GM21447 (cell line): Measurements from ENCODE around the gene DACH1.
"Not testable (repeated sequence)": the region's sequence is repeated elsewhere in the genome, so short reads cannot be mapped to it uniquely, and the experiment has no call there.

ENCODE experiments used
- ATAC-seq: cut with Tn5 transposase; IDR thresholded peaks from one replicate; pipeline ENCODE4 v1.9.1; 2021; ENCODE audit not compliant: unreplicated experiment

Gene DACH1

DNA sequence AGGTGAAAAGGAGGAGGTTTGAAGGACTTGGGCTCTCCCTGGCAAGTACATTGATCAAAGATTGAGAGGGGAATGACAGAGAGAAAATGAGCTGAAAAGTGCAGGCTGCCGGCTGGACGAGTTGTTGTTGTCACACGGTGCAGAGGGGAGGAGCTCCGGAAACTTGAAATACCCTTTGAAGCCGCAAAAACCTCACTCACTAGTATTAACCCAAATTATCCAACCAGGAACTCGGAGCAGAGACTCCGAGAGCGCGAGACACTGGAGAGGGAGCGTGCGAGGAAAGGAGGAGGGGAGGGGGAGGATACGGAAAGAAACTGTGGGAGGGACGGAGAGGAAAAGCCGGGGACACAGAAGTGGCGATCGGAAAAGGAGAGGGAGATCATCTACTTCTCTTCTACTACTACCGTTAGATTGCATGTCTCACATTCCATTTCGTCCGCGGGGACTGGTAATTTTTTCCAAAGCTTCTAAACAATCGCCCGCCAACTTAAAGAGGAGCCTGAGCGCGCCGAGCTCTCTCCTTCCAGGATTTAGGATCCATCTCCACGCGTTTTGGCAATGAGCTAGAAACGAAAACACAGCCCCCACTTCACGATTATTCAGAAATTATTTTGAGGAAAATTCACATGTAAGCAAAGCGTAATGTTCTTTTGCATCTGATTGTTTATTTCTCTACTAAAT is at the start of gene DACH1:
Gene DACH1 (minus strand): TSS at position 74 of the 684 bp plus-strand sequence.
- ATAC-seq = peak; percentile 60

DNA sequence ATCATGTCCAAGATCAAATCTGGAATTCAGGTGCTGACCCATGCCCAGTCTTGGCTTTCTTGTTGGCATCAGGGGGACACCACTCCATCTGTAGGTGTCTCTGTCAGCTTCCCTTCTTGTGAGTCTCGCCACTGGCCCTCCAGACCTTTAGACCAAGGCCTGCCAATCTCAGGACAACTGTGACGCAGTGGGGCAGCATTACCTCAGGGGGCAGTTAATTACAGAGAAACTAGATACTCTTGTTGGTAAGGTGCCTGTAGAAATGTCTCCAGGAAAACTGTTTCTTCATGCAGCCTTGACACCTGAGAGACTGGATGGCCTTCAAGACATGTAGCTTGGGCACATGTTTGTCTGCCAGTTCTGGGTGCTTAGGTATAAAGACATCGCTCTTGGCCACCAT is 46.7 kb upstream of the DACH1 start:
- ATAC-seq = no peak

GRCh38 chr13:71912524-71912923 is 45.5 kb upstream of the DACH1 start:
- no peak for ATAC-seq

GRCh38 chr13:71906448-71906847 is 39.4 kb upstream of the DACH1 start:
- no peak for ATAC-seq

- no peak for ATAC-seq
Measured at GRCh38 chr13:71902676-71903075, 35.7 kb upstream of the DACH1 start.

- ATAC-seq = not testable (repeated sequence)
Measured at GRCh38 chr13:71893506-71893905, 26.5 kb upstream of the DACH1 start.

DNA sequence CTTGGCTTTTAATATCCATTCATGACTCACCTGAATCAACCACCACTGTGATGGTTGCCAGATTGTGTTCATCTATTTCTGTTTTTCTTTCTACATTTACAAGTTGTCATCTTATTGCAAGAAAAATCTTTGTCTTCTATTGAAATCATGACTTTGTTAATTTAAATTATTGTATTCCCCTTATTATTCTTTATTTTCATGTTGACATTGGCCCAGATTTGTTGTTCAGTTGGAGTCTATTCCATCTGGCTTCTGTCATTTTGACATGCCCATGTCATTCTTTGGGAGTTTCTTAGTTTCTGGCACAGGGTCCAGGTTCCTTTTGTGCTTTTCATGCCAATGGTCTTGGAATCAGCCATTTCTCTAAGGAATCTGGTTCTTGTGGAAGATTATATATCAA is 19.9 kb upstream of the DACH1 start:
- no peak for ATAC-seq

GRCh38 chr13:71882120-71882519 is 15.1 kb upstream of the DACH1 start:
- ATAC-seq = no peak

GRCh38 chr13:71880753-71881541 is 13.9 kb upstream of the DACH1 start:
- ATAC-seq = no peak

DNA sequence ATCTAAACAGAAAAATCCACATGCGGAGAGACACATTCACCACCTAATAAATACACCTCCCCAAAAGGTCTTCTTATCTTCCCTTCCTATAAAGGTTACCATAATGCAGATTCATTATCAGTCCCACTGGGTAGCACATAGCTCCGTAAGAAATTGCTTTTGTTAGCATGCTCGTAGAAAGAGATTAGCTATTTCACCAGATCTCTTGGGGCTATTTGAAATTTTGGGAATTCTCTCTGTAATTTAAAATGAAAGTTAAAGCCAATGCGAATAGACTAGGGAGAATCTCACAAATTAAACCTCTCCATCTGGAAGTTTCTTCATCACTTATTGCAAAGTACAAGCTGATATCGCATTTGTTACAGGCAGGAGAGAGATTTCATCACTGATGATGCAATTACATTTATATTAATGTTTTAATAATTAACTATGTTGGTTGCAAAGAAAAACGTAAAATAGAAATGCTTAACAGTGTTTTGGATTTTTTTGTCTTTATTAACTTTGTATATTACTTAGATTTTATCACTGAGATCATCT is 12.9 kb upstream of the DACH1 start:
- no peak for ATAC-seq

DNA sequence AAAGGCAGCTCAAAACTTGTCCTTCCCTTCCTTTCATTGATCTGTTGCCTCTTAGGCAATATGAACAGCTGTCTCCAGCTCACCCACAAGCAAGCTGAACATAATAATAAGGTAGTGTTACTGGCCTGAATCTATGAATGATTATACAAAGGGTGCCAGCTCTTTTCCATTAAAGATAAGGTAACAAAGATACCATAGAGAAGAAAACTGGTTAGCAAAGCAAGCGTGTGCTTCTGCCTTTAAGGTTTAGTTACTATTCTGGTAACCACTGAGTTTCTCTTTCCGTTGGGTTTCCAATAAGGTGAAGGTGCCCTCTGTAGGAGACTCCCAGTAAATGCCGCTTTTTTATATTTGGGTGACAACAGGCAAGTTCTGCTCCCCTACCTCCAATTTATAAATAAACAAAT is 12.1 kb upstream of the DACH1 start:
- ATAC-seq = peak; percentile 96

GRCh38 chr13:71877256-71877653 is 10.3 kb upstream of the DACH1 start:
- no peak for ATAC-seq

DNA sequence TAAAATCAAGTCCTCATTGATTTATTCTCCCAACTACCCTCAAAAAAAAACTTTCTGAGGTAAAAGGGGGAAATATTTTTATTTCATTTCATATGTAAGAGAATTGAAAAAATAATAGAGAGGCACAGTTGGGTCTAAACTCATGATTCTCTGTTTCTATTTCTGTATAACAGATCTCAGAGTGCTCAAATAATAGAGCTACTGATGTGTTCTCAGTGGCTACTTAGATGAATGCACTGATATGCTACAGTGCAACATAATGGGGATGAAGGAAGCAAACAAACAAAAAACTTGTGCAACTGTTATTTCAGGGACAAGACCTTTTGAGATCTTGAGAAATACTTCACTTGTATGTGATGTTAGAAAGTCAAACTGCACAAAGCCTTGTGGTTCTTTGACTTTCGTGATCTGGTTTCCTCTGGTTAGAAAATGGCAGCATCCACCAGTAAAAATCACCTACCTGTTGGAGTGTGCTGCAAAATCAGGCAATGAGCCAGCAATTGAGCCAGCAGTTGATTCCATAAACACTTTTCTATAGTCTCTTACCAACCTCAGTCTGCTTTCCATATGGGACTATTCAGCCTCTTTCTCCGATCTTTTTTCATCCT is 9.7 kb upstream of the DACH1 start:
- ATAC-seq = no peak

DNA sequence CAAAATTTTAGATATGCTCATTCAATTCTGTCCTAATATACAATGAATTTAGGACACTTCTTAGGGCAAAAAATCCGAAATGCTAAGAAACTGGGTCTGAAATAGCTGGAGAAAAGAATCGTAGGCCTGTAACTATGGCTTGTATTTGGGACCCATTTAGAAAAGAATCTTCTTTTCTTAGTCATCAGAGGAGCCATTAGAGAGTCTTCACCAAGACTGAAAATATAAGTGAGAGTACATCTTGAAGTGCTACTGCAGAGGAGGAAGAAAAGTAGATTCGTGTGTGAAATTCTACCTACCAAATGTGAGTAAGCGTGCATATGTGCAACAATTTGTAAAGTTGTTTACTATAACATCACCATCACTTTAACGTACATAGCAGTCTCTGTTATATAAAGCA is 8.8 kb upstream of the DACH1 start:
- ATAC-seq = no peak

DNA sequence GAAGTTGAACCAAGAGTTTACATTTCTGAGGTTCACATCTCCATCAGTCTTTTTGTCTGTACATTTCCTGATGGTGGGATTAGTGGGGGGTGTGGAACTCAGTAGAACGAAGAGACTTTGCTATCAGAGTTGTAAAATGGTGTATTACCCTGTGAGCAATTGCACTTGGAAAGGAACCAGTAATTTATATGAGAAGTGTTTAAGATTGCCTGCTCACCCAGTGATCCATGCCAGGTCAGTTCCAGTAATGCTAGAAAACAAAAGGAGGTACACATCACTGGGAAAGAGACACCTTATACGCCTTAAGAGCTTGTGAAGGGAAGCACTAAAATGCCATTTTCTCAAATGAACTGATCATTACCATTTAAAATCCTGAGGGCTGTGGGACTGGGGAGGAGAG is 7.5 kb upstream of the DACH1 start:
- no peak for ATAC-seq

DNA sequence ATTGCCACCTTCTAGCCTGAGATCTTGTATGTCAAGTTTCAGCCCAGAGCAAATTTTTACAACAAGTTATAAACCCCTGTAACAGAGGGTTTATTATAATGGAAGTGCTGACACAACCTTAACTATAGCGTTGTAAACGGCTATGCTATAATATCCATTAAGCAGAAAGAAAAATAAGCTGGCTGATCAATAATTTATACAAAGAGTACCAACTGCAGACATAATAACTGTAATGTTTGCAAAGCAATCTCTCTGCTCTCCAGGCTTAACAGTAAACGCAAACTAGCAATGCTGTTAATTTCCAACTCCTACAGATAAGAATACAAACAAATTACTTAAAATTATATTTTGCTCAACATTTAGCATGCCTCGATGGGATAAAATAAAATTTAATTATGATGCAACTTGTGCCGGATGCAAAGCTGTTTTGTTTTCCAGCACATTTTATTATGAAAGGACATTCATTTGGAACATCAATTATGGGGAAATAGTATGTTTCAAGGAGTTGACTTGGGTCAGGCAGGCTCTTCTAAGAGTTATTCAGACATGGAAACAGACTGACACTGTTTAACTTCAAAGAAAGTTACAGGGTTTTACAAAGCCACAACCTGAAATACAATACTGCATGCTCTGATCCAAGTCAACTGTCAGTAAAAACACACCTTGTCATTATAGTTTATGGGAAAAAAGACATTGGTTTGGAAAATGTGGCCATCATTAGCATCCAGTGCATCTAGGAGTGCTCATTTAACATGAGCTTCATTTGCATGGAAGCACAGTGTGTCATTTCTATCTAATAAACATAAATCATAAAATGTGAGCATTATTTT is 6.6 kb upstream of the DACH1 start:
- ATAC-seq = no peak

GRCh38 chr13:71871844-71872243 is 4.8 kb upstream of the DACH1 start:
- no peak for ATAC-seq

DNA sequence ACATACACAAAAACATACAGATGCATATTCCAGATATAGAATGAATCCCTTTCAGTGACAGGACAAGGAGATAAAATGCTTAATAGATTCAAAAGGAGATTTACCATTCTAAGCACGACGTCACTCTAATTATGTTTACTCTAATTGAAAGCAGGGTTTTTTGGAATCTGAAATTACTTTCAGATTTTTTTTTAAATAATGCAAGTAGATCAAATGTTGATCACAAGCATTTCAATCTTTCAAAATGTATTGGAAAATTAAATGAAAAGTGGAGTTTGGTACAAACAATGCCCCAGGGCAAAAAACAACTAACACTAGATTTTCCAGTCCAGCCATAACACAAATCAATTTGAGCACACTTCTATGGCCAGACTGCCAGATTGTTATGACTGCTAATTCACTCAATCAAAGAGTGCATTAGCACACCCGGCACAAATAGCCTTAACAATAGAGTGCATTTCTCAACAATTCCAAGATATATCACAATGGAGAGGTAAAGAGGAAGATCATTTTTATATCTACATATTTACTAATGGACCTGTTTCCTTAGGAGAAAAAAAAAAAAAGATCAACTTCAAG is 4.3 kb upstream of the DACH1 start:
- ATAC-seq = no peak

DNA sequence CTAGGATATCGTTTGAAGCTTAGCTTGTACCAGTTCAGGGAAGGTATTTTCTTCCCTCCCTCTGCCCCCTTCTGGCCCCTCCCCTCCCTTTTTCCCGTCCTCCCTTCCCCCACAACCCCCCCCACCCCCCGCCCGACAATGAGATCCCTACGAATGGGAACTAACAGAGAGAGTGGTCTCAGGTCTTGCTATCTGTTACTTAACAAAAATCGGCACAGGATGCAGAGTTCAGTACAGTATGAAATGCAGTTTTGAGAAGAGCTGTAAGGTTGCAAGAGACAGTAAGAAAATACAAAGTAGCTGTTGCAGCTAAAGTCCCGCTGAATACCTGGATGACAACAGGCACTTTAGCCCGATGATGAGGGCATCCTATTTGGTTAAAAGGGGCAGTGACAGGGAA is 3.1 kb upstream of the DACH1 start:
- ATAC-seq = no peak

DNA sequence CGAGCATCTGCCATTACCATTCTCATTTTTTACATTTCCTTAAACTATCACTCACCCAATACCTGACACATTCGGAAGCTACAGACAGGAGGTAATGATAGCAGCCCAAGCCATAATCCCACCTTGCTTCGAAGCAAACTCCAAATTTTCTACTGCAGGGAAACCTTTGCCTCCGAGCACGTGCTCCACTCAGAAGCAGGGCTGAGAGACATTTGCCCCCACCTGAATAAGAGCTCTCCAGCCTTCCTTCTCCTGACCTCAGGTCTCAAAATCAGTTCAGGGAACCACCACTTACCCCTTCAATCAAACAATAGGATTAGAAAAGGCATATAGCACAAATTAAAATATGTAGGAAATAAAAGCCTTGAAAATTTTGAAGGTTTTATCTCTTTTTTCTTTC is 2.3 kb upstream of the DACH1 start:
- no peak for ATAC-seq
